Stomach (tissue), 9 donors: ENCODE measurements around the gene APOC3. TPM values are rescaled to one million over a fixed set of nuclear protein-coding genes. Genes with fewer than 3 reads are reported as not detected.

Experiments
- DNase-seq, 2 donors: peaks; one replicate each; pipeline versions ENCODE4 v3.0.0 to v3.0.0-alpha.2; 2013 to 2019
- H3K27ac ChIP-seq, 5 donors: fragments of 200-600 bp in 4 of 5; sonication (generic) in 4 of 5; one replicate each; pipeline ENCODE4 v1.5.1; 2013 to 2019; ENCODE audit warnings: mild to moderate bottlenecking in 1 of 5, moderate library complexity in 1 of 5
- H3K27me3 ChIP-seq, 3 donors: fragments of 200-600 bp; sonication (generic); one replicate each; pipeline ENCODE4 v1.5.1; 2017 to 2019; ENCODE audit warnings: mixed run types in 1 of 3
- H3K36me3 ChIP-seq, 4 donors: fragments of 200-600 bp; sonication (generic); 1 replicate in 3 of 4; 2 replicates in 1 of 4; pipeline ENCODE4 v1.5.1; 2016 to 2019
- H3K4me1 ChIP-seq, 4 donors: fragments of 200-600 bp; sonication (generic); one replicate each; pipeline ENCODE4 v1.5.1; 2016 to 2019
- H3K4me3 ChIP-seq, 4 donors: fragments of 200-600 bp; sonication (generic) in 3 of 4; one replicate each; pipeline ENCODE4 v1.5.1; 2016 to 2019; ENCODE audit warnings: mild to moderate bottlenecking in 1 of 4
- H3K9me3 ChIP-seq, 4 donors: fragments of 200-600 bp; sonication (generic); one replicate each; pipeline ENCODE4 v1.5.1; 2016 to 2019
- CTCF ChIP-seq, 7 experiments: fragments of 450-650 bp in 4 of 7; fragments of 200-600 bp in 3 of 7; sonication (generic) in 3 of 7; IDR thresholded peaks; one replicate each; pipeline ENCODE4 v1.5.1; 2016 to 2019; ENCODE audit warnings: antibody characterized with exemption in 7 of 7, control low read depth in 2 of 7, mild to moderate bottlenecking in 1 of 7
- EP300 ChIP-seq: sonication (generic); formaldehyde crosslinking; IDR thresholded peaks from one replicate; pipeline ENCODE4 v1.6.1; 2017; ENCODE audit warnings: antibody characterized with exemption
- POLR2A ChIP-seq, 4 donors: fragments of 450-650 bp; IDR thresholded peaks; one replicate each; pipeline ENCODE4 v1.6.1; 2016; ENCODE audit warnings: antibody characterized with exemption in 4 of 4, control low read depth in 2 of 4, mild to moderate bottlenecking in 1 of 4, moderate library complexity in 1 of 4
- POLR2AphosphoS5 ChIP-seq, 3 donors: sonication (generic); formaldehyde crosslinking; IDR thresholded peaks; one replicate each; pipeline ENCODE4 v1.6.1; 2016; ENCODE audit warnings: antibody characterized with exemption in 3 of 3
- WGBS, 5 donors: extraction: QIAGEN DNeasy Blood & Tissue Kit in 3 of 5; methylation state at CpG; one replicate each; pipeline versions ENCODE4 v1.1.5 to v1.1.7; 2013 to 2018; 5-methylcytosine and 5-hydroxymethylcytosine counted together
- intact Hi-C: fragments of 100-400 bp; cut with DNase I; formaldehyde crosslinking; loops from one replicate; pipeline ENCODE4 v1.15.1; 2023; ENCODE audit warnings: low total_unique reads
- polyA plus RNA-seq, 3 donors: library from polyadenylated mRNA; stranded (reverse); fragments of 200-250 nt; gene quantifications; one replicate each; pipeline ENCODE4 v1.2.3, GENCODE V29; 2013
- total RNA-seq, 5 donors: library from RNA; depleted of rRNA; stranded (reverse); fragments of >200 nt; gene quantifications; one replicate each; pipeline versions ENCODE4 v1.1.0 to v1.2.3, GENCODE V29; 2014 to 2016
- donor health status: healthy with polysubstance abuse.
- donor health status: Bipolar disorder and iron deficiency.
- donor health status: healthy.

The APOC3 gene
- total and polyA plus RNA-seq, 8 donors: 18.9 TPM; not detected in 7

GRCh38 chr11:116825434-116825833 is 4.3 kb upstream of the APOC3 start:
- no peak for TF ChIP-seq POLR2A (IDR thresholded peaks at IDR 0.05)
- TF ChIP-seq POLR2AphosphoS5 (IDR thresholded peaks at IDR 0.05): no peak
- no peak for TF ChIP-seq CTCF (IDR thresholded peaks at IDR 0.05)
- Histone ChIP-seq H3K27ac (no peak overlapping the region), H3K36me3 (no peaks in the 10 kb centered on the region), H3K4me1 (peaks cover 0 to 16% (median 4%) of the 10 kb centered on the region in 4 donors), H3K4me3 (no peak overlapping the region), H3K9me3 (no peaks in the 10 kb centered on the region), H3K27me3 (no peaks in the 10 kb centered on the region)
- intact Hi-C loops: no loop called here
- 81 to 87% (median 85%) methylated on average over 5 of the region's 5 CpGs for WGBS, 5 donors
- no peak for DNase-seq

- Histone ChIP-seq H3K9me3 (no peaks in the 10 kb centered on the region), H3K36me3 (no peaks in the 10 kb centered on the region), H3K4me3 (no peak overlapping the region), H3K27me3 (no peaks in the 10 kb centered on the region), H3K27ac (no peak overlapping the region), H3K4me1 (peaks cover 0 to 16% (median 4%) of the 10 kb centered on the region in 4 donors)
- intact Hi-C loops: no loop called here
- no peak for DNase-seq
- TF ChIP-seq EP300: no peak
- TF ChIP-seq POLR2AphosphoS5 (IDR thresholded peaks at IDR 0.05): no peak
- no peak for TF ChIP-seq POLR2A (IDR thresholded peaks at IDR 0.05)
- TF ChIP-seq CTCF (IDR thresholded peaks at IDR 0.05): no peak
- WGBS, 5 donors: 76 to 84% (median 81%) methylated on average over 21 to 22 of the region's 22 CpGs
These were observed 3.6 kb upstream of the APOC3 start for GRCh38 chr11:116825854-116826750.

GRCh38 chr11:116826751-116827431 is 2.8 kb upstream of the APOC3 start:
- Histone ChIP-seq H3K9me3 (no peaks in the 10 kb centered on the region), H3K27me3 (no peaks in the 10 kb centered on the region), H3K36me3 (no peaks in the 10 kb centered on the region), H3K4me3 (no peak overlapping the region), H3K27ac (no peak overlapping the region), H3K4me1 (peaks cover 0 to 20% (median 6%) of the 10 kb centered on the region in 4 donors)
- DNase-seq: no peak
- 69 to 81% (median 74%) methylated on average over 6 to 9 of the region's 9 CpGs for WGBS, 5 donors
- intact Hi-C loops: no loop called here
- TF ChIP-seq CTCF (IDR thresholded peaks at IDR 0.05) (no peak), EP300 (no peak), POLR2AphosphoS5 (IDR thresholded peaks at IDR 0.05) (no peak), POLR2A (IDR thresholded peaks at IDR 0.05) (no peak)

GRCh38 chr11:116827461-116827860 is 2.2 kb upstream of the APOC3 start:
- Histone ChIP-seq H3K36me3 (no peaks in the 10 kb centered on the region), H3K4me1 (peaks cover 0 to 25% (median 8%) of the 10 kb centered on the region in 4 donors), H3K9me3 (no peaks in the 10 kb centered on the region), H3K4me3 (no peak overlapping the region), H3K27ac (no peak overlapping the region), H3K27me3 (no peaks in the 10 kb centered on the region)
- TF ChIP-seq POLR2A (IDR thresholded peaks at IDR 0.05) (no peak), EP300 (no peak), CTCF (IDR thresholded peaks at IDR 0.05) (no peak), POLR2AphosphoS5 (IDR thresholded peaks at IDR 0.05) (no peak)
- intact Hi-C loops: no loop called here
- 84 to 97% (median 95%) methylated on average over 6 of the region's 6 CpGs for WGBS, 5 donors
- no peak for DNase-seq
